Tibial nerve (tissue), 4 donors: Measurements from ENCODE around the gene SH3TC1. TPM values are rescaled to one million over a fixed set of nuclear protein-coding genes. Genes with fewer than 3 reads are reported as not detected.

ENCODE experiments used
- DNase-seq, 2 donors: peaks; one replicate each; pipeline ENCODE4 v3.0.0-alpha.2; 2019; ENCODE audit warnings: low spot score in 2 of 2
- H3K27ac ChIP-seq, 4 donors: fragments of 200-600 bp; sonication (generic) in 3 of 4; one replicate each; pipeline ENCODE4 v1.5.1; 2017 to 2019; ENCODE audit warnings: mild to moderate bottlenecking in 1 of 4
- H3K27me3 ChIP-seq, 2 donors: fragments of 200-600 bp; sonication (generic) in 1 of 2; one replicate each; pipeline versions ENCODE4 v1.5.1 to v1.6.0; 2017 to 2019
- H3K36me3 ChIP-seq, 3 donors: fragments of 200-600 bp; sonication (generic); one replicate each; pipeline ENCODE4 v1.5.1; 2018 to 2019
- H3K4me1 ChIP-seq, 4 donors: fragments of 200-600 bp; sonication (generic) in 3 of 4; one replicate each; pipeline ENCODE4 v1.5.1; 2017 to 2019
- H3K4me3 ChIP-seq, 4 donors: fragments of 200-600 bp; sonication (generic) in 3 of 4; one replicate each; pipeline ENCODE4 v1.5.1; 2017 to 2019; ENCODE audit warnings: mild to moderate bottlenecking in 1 of 4, moderate library complexity in 1 of 4
- H3K9me3 ChIP-seq, 4 donors: fragments of 200-600 bp; sonication (generic) in 3 of 4; one replicate each; pipeline ENCODE4 v1.5.1; 2017 to 2019
- EP300 ChIP-seq, 2 donors: sonication (generic); formaldehyde crosslinking; IDR thresholded peaks; one replicate each; pipeline ENCODE4 v1.6.1; 2017; ENCODE audit warnings: antibody characterized with exemption in 2 of 2, mild to moderate bottlenecking in 1 of 2
- POLR2A ChIP-seq, 2 donors: fragments of 450-650 bp; IDR thresholded peaks; one replicate each; pipeline ENCODE4 v1.6.1; 2017; ENCODE audit warnings: antibody characterized with exemption in 2 of 2, mild to moderate bottlenecking in 2 of 2, moderate library complexity in 2 of 2
- WGBS, 2 donors: methylation state at CpG; one replicate each; pipeline ENCODE4 v1.1.5; 2018; 5-methylcytosine and 5-hydroxymethylcytosine counted together
- total RNA-seq, 4 donors: library from RNA; depleted of rRNA; stranded (reverse); fragments of >200 nt; gene quantifications; one replicate each; pipeline ENCODE4 v1.1.0, GENCODE V29; 2016
- TF ChIP-seq, protein P1 (sequence below), 5 experiments: fragments of 200-600 bp in 3 of 5; fragments of 450-650 bp in 2 of 5; sonication (generic) in 3 of 5; IDR thresholded peaks; one replicate each; pipeline ENCODE4 v1.5.1; 2016 to 2019; ENCODE audit warnings: antibody characterized with exemption in 5 of 5, mild to moderate bottlenecking in 3 of 5, moderate library complexity in 2 of 5

The SH3TC1 gene
- total RNA-seq, 4 donors from 2014 or later: 31.6 to 176 (median 69.7) TPM

GRCh38 chr4:8198206-8198905 is 734 bp upstream of the SH3TC1 start:
- Histone ChIP-seq H3K4me3 (peak overlapping the region in 1 of 4 donors; percentile 49), H3K36me3 (no peaks in the 10 kb centered on the region), H3K4me1 (peaks cover 0 to 40% (median 28%) of the 10 kb centered on the region in 4 donors), H3K27ac (peak overlapping the region in 3 of 4 donors; percentile 9 to 84 (median 12)), H3K9me3 (no peaks in the 10 kb centered on the region), H3K27me3 (no peaks in the 10 kb centered on the region)
- WGBS, 2 donors: 71 to 77% methylated on average over 12 to 16 of the region's 17 CpGs
- DNase-seq: no peak
- no peak for TF ChIP-seq EP300 (IDR thresholded peaks at IDR 0.05)
- TF ChIP-seq, protein P1, sequence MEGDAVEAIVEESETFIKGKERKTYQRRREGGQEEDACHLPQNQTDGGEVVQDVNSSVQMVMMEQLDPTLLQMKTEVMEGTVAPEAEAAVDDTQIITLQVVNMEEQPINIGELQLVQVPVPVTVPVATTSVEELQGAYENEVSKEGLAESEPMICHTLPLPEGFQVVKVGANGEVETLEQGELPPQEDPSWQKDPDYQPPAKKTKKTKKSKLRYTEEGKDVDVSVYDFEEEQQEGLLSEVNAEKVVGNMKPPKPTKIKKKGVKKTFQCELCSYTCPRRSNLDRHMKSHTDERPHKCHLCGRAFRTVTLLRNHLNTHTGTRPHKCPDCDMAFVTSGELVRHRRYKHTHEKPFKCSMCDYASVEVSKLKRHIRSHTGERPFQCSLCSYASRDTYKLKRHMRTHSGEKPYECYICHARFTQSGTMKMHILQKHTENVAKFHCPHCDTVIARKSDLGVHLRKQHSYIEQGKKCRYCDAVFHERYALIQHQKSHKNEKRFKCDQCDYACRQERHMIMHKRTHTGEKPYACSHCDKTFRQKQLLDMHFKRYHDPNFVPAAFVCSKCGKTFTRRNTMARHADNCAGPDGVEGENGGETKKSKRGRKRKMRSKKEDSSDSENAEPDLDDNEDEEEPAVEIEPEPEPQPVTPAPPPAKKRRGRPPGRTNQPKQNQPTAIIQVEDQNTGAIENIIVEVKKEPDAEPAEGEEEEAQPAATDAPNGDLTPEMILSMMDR (IDR thresholded peaks at IDR 0.05): no peak
- TF ChIP-seq POLR2A (IDR thresholded peaks at IDR 0.05): no peak

DNA sequence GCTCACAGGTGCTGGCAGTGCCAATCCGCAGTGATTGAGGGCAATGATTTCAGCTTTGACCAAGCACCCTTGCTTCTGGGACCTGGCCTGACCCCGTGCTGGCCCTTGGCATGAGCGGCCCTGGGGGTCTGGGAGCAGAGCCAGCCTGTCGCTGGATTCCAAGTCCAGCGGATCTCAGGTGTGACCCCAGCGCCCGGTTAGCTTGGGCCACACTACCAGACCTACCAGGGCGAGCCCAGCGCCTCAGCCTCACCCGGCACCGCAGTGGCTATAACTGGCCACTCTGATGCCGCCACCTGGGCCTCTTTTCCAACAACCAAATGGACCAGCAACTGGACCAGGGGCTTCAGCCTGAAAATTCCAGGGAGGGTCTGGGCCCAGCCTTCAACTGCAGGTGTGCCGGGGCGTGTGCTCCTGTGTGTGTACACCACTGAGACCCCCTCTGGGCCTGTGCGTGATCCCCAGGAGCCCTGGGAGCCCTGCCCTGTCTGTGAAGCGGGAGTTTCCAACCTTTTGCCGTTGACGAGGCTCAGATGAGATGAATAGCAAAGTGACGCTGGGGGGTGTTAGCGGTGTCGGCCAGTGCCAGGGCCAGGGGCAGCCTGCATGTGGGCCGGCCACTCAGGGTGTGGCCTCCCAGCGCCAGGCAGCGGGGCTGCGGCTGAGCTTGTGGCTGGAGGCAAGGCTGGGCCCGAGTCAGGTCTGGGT is 658 bp downstream of the SH3TC1 start:
- WGBS, 2 donors: 53 to 72% methylated on average over 12 to 23 of the region's 26 CpGs
- TF ChIP-seq EP300 (IDR thresholded peaks at IDR 0.05) (no peak), POLR2A (IDR thresholded peaks at IDR 0.05) (no peak)
- TF ChIP-seq, protein P1 (IDR thresholded peaks at IDR 0.05): no peak
- H3K27me3 ChIP-seq: no peaks in the 10 kb centered on the region
- no peaks in the 10 kb centered on the region for H3K9me3 ChIP-seq
- no peak for DNase-seq
- peak overlapping the region; percentile 0 to 84 (median 84) for H3K27ac ChIP-seq
- H3K4me1 ChIP-seq: peaks cover 0 to 45% (median 28%) of the 10 kb centered on the region in 4 donors
- H3K36me3 ChIP-seq: no peaks in the 10 kb centered on the region
- H3K4me3 ChIP-seq: peak overlapping the region; percentile 20 to 49 (median 46)

GRCh38 chr4:8200302-8200975 is 1.3 kb downstream of the SH3TC1 start:
- 44 to 64% methylated on average over 28 to 29 of the region's 30 CpGs for WGBS, 2 donors
- Histone ChIP-seq H3K36me3 (no peaks in the 10 kb centered on the region), H3K4me3 (peak overlapping the region; percentile 20 to 49 (median 46)), H3K4me1 (peaks cover 0 to 47% (median 28%) of the 10 kb centered on the region in 4 donors), H3K27me3 (no peaks in the 10 kb centered on the region), H3K9me3 (no peaks in the 10 kb centered on the region), H3K27ac (peak overlapping the region; percentile 0 to 84 (median 84))
- peak in 1 of 2 donors; percentile 74 for DNase-seq
- TF ChIP-seq, protein P1 (IDR thresholded peaks at IDR 0.05): no peak
- TF ChIP-seq EP300 (IDR thresholded peaks at IDR 0.05): peak in 1 of 2 donors; percentile 52
- peak in 1 of 2 donors; percentile 41 for TF ChIP-seq POLR2A (IDR thresholded peaks at IDR 0.05)

GRCh38 chr4:8201321-8201781 is 2.3 kb downstream of the SH3TC1 start:
- H3K27me3 ChIP-seq: no peaks in the 10 kb centered on the region
- peaks cover 0 to 51% (median 28%) of the 10 kb centered on the region in 4 donors for H3K4me1 ChIP-seq
- no peak for TF ChIP-seq POLR2A (IDR thresholded peaks at IDR 0.05)
- no peak for DNase-seq
- peak overlapping the region in 3 of 4 donors; percentile 83 to 84 (median 84) for H3K27ac ChIP-seq
- no peaks in the 10 kb centered on the region for H3K9me3 ChIP-seq
- H3K36me3 ChIP-seq: no peaks in the 10 kb centered on the region
- peak overlapping the region in 3 of 4 donors; percentile 43 to 49 (median 48) for H3K4me3 ChIP-seq
- WGBS, 2 donors: 22 to 42% methylated on average over 7 to 9 of the region's 9 CpGs
